HepG2 (cell line): ENCODE measurements around the gene MYO5A. TPM values are rescaled to one million over a fixed set of nuclear protein-coding genes. Genes with fewer than 3 reads are reported as not detected.
A peak's percentile ranks its signal among the peaks of the same experiment; 100 is the strongest.

ENCODE experiments used
- ASH2L ChIP-seq: fragments of 300-600, 200-600 bp; sonication (generic); IDR thresholded peaks from 2 replicates; pipeline ENCODE4 v1.7.0; 2017; ENCODE audit warnings: low read depth, mild to moderate bottlenecking, moderate library complexity, mixed read lengths, low read length; ENCODE audit not compliant: insufficient read length
- DNMT3B ChIP-seq: conservative IDR thresholded peaks from 2 replicates; pipeline ENCODE4 v1.6.1; 2016; ENCODE audit warnings: missing biosample characterization, control low read depth
- FOSL2 ChIP-seq: sonication (generic); formaldehyde crosslinking; IDR thresholded peaks from 2 replicates; pipeline ENCODE4 v1.4.0; 2020; ENCODE audit warnings: missing genetic modification reagents
- GTF3A ChIP-seq: sonication (generic); formaldehyde crosslinking; conservative IDR thresholded peaks from 2 replicates; pipeline ENCODE4 v1.4.0; 2020; ENCODE audit warnings: mild to moderate bottlenecking, missing genetic modification reagents
- JUNB ChIP-seq: sonication (generic); formaldehyde crosslinking; IDR thresholded peaks from 2 replicates; pipeline ENCODE4 v1.8.0; 2022; ENCODE audit warnings: missing genetic modification reagents, mild to moderate bottlenecking, borderline replicate concordance
- NR1H2 ChIP-seq: sonication (generic); formaldehyde crosslinking; IDR thresholded peaks from 2 replicates; pipeline ENCODE4 v1.8.1; 2022; ENCODE audit warnings: low read depth, missing genetic modification reagents, borderline replicate concordance
- PAWR ChIP-seq: sonication (generic); formaldehyde crosslinking; IDR thresholded peaks from 2 replicates; pipeline ENCODE4 v1.4.0; 2020; ENCODE audit warnings: missing genetic modification reagents, mild to moderate bottlenecking, borderline replicate concordance
- PCBP1 ChIP-seq: fragments of 200-400 bp; formaldehyde crosslinking; IDR thresholded peaks from 2 replicates; pipeline ENCODE4 v1.6.1; 2017; ENCODE audit warnings: mild to moderate bottlenecking, low read depth, low read length, borderline replicate concordance
- PITX1 ChIP-seq: sonication (generic); formaldehyde crosslinking; IDR thresholded peaks from 2 replicates; pipeline ENCODE4 v1.5.1; 2020; ENCODE audit warnings: mild to moderate bottlenecking, missing genetic modification reagents
- SALL2 ChIP-seq: sonication (generic); formaldehyde crosslinking; IDR thresholded peaks from 2 replicates; pipeline ENCODE4 v1.8.1; 2023; ENCODE audit warnings: mild to moderate bottlenecking, missing genetic modification reagents, inconsistent platforms
- SMARCE1 ChIP-seq: fragments of 450-650 bp; IDR thresholded peaks from 2 replicates; pipeline ENCODE4 v1.6.1; 2017; ENCODE audit warnings: borderline replicate concordance
- SNAPC2 ChIP-seq: sonication (generic); formaldehyde crosslinking; IDR thresholded peaks from 2 replicates; pipeline ENCODE4 v1.8.1; 2022; ENCODE audit warnings: mild to moderate bottlenecking, missing genetic modification reagents
- TAF15 ChIP-seq: fragments of 200-400 bp; formaldehyde crosslinking; IDR thresholded peaks from one replicate; pipeline ENCODE4 v1.6.1; 2018; ENCODE audit warnings: mild to moderate bottlenecking, low read depth, low read length; ENCODE audit not compliant: poor library complexity, severe bottlenecking
- TEF ChIP-seq: sonication (generic); formaldehyde crosslinking; IDR thresholded peaks from 2 replicates; pipeline ENCODE4 v1.5.0; 2020; ENCODE audit warnings: missing genetic modification reagents
- TSC22D2 ChIP-seq: sonication (generic); formaldehyde crosslinking; IDR thresholded peaks from 2 replicates; pipeline ENCODE4 v1.5.1; 2020; ENCODE audit warnings: missing genetic modification reagents, mild to moderate bottlenecking, borderline replicate concordance
- ZNF121 ChIP-seq: sonication (generic); formaldehyde crosslinking; IDR thresholded peaks from 2 replicates; pipeline ENCODE4 v1.5.0; 2020; ENCODE audit warnings: mild to moderate bottlenecking, missing genetic modification reagents
- ZNF256 ChIP-seq: sonication (generic); formaldehyde crosslinking; conservative IDR thresholded peaks from 2 replicates; pipeline ENCODE4 v1.4.0; 2020; ENCODE audit warnings: missing genetic modification reagents
- ZSCAN9 ChIP-seq: IDR thresholded peaks from 2 replicates; pipeline ENCODE4 v1.6.1; 2016; ENCODE audit warnings: borderline replicate concordance
- polyA plus RNA-seq, 8 experiments: library from polyadenylated mRNA; depleted of rRNA in 3 of 8; stranded (reverse) in 7 of 8; unstranded in 1 of 8; fragments of >200 nt; fragmentation: Illumina TruSeq in 4 of 8; extraction: Trizol in 4 of 8; gene quantifications; 2 replicates each; pipeline versions ENCODE4 v1.2.1 to v1.2.3, GENCODE V29; 2011 to 2016; ENCODE audit warnings: low read depth in 4 of 8, missing spikeins in 1 of 8, mixed read lengths in 1 of 8; ENCODE audit not compliant: insufficient read depth in 1 of 8
- total RNA-seq, 5 experiments: library from RNA; depleted of rRNA; stranded (reverse); fragments of >200 nt; fragmentation: Illumina TruSeq; extraction: Trizol; gene quantifications; 2 replicates each; pipeline ENCODE4 v1.2.3, GENCODE V29; 2016; ENCODE audit warnings: low read depth in 1 of 5
- TF ChIP-seq, protein P1 (sequence below): IDR thresholded peaks from 2 replicates; pipeline ENCODE4 v1.6.1; 2012; ENCODE audit warnings: low read depth, low read length, improper control_type of control experiment
- TF ChIP-seq, protein P2 (sequence below): sonication (generic); formaldehyde crosslinking; IDR thresholded peaks from 2 replicates; pipeline ENCODE4 v1.5.0; 2020; ENCODE audit warnings: mild to moderate bottlenecking, missing genetic modification reagents, borderline replicate concordance
- TF ChIP-seq, protein P3 (sequence below): IDR thresholded peaks from 2 replicates; pipeline ENCODE4 v1.6.1; 2016; ENCODE audit warnings: mild to moderate bottlenecking, missing biosample characterization, missing genetic modification reagents
- TF ChIP-seq, protein P4 (sequence below): sonication (generic); formaldehyde crosslinking; IDR thresholded peaks from 2 replicates; pipeline ENCODE4 v1.8.0; 2022; ENCODE audit warnings: mild to moderate bottlenecking, missing genetic modification reagents; ENCODE audit not compliant: insufficient replicate concordance

MYO5A gene
- total and polyA plus RNA-seq, 2 of the 13 experiments (the other 11 are each of a cell fraction or from before 2014, with no cell fraction given), result 2.8 to 4.8 TPM

- peak; percentile 51 for TF ChIP-seq SALL2 (CRISPR knock-in tag)
- TF ChIP-seq PAWR (CRISPR knock-in tag), result no peak
- peak; percentile 14; the same call in 1 of the 2 replicates for TF ChIP-seq JUNB (CRISPR knock-in tag)
- 0 out of 2 replicates have a peak, but pooled peaks have one; percentile 61 for TF ChIP-seq SNAPC2 (CRISPR knock-in tag)
- TF ChIP-seq, protein P1, sequence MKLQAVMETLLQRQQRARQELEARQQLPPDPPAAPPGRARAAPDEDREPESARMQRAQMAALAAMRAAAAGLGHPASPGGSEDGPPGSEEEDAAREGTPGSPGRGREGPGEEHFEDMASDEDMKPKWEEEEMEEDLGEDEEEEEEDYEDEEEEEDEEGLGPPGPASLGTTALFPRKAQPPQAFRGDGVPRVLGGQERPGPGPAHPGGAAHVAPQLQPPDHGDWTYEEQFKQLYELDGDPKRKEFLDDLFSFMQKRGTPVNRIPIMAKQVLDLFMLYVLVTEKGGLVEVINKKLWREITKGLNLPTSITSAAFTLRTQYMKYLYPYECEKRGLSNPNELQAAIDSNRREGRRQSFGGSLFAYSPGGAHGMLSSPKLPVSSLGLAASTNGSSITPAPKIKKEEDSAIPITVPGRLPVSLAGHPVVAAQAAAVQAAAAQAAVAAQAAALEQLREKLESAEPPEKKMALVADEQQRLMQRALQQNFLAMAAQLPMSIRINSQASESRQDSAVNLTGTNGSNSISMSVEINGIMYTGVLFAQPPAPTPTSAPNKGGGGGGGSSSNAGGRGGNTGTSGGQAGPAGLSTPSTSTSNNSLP, result no peak; the same call in 1 of the 2 replicates
- peak; percentile 96 for TF ChIP-seq ASH2L
- TF ChIP-seq, protein P2, sequence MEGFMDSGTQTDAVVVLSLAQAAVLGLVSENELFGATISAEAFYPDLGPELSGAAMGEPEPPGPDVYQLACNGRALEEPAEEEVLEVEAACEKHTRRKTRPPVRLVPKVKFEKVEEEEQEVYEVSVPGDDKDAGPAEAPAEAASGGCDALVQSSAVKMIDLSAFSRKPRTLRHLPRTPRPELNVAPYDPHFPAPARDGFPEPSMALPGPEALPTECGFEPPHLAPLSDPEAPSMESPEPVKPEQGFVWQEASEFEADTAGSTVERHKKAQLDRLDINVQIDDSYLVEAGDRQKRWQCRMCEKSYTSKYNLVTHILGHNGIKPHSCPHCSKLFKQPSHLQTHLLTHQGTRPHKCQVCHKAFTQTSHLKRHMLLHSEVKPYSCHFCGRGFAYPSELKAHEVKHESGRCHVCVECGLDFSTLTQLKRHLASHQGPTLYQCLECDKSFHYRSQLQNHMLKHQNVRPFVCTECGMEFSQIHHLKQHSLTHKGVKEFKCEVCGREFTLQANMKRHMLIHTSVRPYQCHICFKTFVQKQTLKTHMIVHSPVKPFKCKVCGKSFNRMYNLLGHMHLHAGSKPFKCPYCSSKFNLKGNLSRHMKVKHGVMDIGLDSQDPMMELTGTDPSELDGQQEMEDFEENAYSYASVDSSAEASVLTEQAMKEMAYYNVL (CRISPR knock-in tag), result peak; percentile 88
- no peak for TF ChIP-seq TAF15
- peak; percentile 78; the same call in 1 of the 2 replicates for TF ChIP-seq DNMT3B (CRISPR knock-in tag)
- TF ChIP-seq ZNF121, result peak; percentile 50; the same call in 1 of the 2 replicates
- TF ChIP-seq, protein P3, sequence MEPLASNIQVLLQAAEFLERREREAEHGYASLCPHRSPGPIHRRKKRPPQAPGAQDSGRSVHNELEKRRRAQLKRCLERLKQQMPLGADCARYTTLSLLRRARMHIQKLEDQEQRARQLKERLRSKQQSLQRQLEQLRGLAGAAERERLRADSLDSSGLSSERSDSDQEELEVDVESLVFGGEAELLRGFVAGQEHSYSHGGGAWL (CRISPR knock-in tag), result no peak
- no peak for TF ChIP-seq TEF (CRISPR knock-in tag)
- no peak for TF ChIP-seq PCBP1
- 0 out of 2 replicates have a peak, but pooled peaks have one; percentile 20 for TF ChIP-seq ZNF256 (CRISPR knock-in tag)
- peak; percentile 78; the same call in 1 of the 2 replicates for TF ChIP-seq ZSCAN9
- no peak for TF ChIP-seq NR1H2 (CRISPR knock-in tag)
- TF ChIP-seq SMARCE1, result no peak
- TF ChIP-seq, protein P4, sequence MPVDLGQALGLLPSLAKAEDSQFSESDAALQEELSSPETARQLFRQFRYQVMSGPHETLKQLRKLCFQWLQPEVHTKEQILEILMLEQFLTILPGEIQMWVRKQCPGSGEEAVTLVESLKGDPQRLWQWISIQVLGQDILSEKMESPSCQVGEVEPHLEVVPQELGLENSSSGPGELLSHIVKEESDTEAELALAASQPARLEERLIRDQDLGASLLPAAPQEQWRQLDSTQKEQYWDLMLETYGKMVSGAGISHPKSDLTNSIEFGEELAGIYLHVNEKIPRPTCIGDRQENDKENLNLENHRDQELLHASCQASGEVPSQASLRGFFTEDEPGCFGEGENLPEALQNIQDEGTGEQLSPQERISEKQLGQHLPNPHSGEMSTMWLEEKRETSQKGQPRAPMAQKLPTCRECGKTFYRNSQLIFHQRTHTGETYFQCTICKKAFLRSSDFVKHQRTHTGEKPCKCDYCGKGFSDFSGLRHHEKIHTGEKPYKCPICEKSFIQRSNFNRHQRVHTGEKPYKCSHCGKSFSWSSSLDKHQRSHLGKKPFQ, result peak; percentile 28
- peak; percentile 75; the same call in 1 of the 2 replicates for TF ChIP-seq TSC22D2 (CRISPR knock-in tag)
- TF ChIP-seq FOSL2 (CRISPR knock-in tag), result peak; percentile 83
- TF ChIP-seq PITX1 (CRISPR knock-in tag), result peak; percentile 84; the same call in 1 of the 2 replicates
- no peak for TF ChIP-seq GTF3A (CRISPR knock-in tag)
These were observed 240.4 kb downstream of the MYO5A start (continued) for GRCh38 chr15:52288051-52288942.
